Right lobe of liver (tissue), 6 donors: ENCODE results near the gene NOTCH4. TPM values are rescaled to one million over a fixed set of nuclear protein-coding genes. Genes with fewer than 3 reads are reported as not detected.

Experiments used
- ATAC-seq, 4 donors: fragments of 200-7000 bp; cut with Tn5 transposase; one replicate each; pipeline ENCODE4 v1.9.1; 2020; ENCODE audit warnings: mild to moderate bottlenecking in 4 of 4, moderate library complexity in 4 of 4
- DNase-seq, 3 donors: peaks; one replicate each; pipeline ENCODE4 v3.0.0-alpha.2; 2020
- H3K27ac ChIP-seq, 3 donors: fragments of 200-600 bp; one replicate each; pipeline ENCODE4 v1.8.0; 2022
- H3K27me3 ChIP-seq, 2 donors: fragments of 200-600 bp; one replicate each; pipeline ENCODE4 v1.8.0; 2022
- H3K36me3 ChIP-seq, 4 donors: fragments of 200-600 bp; sonication (generic) in 1 of 4; one replicate each; pipeline versions ENCODE4 v1.5.1 to v1.8.0; 2017 to 2022; ENCODE audit warnings: control low read depth in 1 of 4
- H3K4me1 ChIP-seq, 4 donors: fragments of 200-600 bp; sonication (generic) in 1 of 4; one replicate each; pipeline versions ENCODE4 v1.5.1 to v1.8.0; 2017 to 2022; ENCODE audit warnings: control low read depth in 1 of 4
- H3K4me3 ChIP-seq, 3 donors: fragments of 200-600 bp; one replicate each; pipeline ENCODE4 v1.8.0; 2022
- H3K9me3 ChIP-seq, 4 donors: fragments of 200-600 bp; sonication (generic) in 1 of 4; one replicate each; pipeline versions ENCODE4 v1.5.1 to v1.8.0; 2017 to 2022; ENCODE audit warnings: control low read depth in 1 of 4
- POLR2A ChIP-seq: fragments of 450-650 bp; IDR thresholded peaks from one replicate; pipeline ENCODE4 v1.6.1; 2017; ENCODE audit warnings: antibody characterized with exemption, mild to moderate bottlenecking
- WGBS: methylation state at CpG from one replicate; pipeline ENCODE4 v1.1.6; 2018; ENCODE audit warnings: low coverage, low lambda C conversion rate; ENCODE audit not compliant: insufficient coverage; ENCODE audit errors: missing lambda C conversion rate; 5-methylcytosine and 5-hydroxymethylcytosine counted together
- intact Hi-C, 2 donors: fragments of 100-400 bp; cut with DNase I; formaldehyde crosslinking; loops; one replicate each; pipeline versions ENCODE4 v1.11.2 to v1.14.1; 2022
- total RNA-seq, 6 experiments: library from RNA; depleted of rRNA in 2 of 6; stranded (reverse); fragments of >200 nt in 2 of 6; fragmentation: NEBNext Ultra II Directional in 3 of 6; extraction: Animal tissue kit (Norgen Biotek cat#: 25700) in 3 of 6; gene quantifications; one replicate each; pipeline versions ENCODE4 v1.1.0 to v1.2.4, GENCODE V29; 2016 to 2023
- TF ChIP-seq, protein P1 (sequence below), 4 donors: fragments of 200-600 bp in 3 of 4; fragments of 450-650 bp in 1 of 4; IDR thresholded peaks; one replicate each; pipeline versions ENCODE4 v1.5.1 to v1.8.0; 2016 to 2022; ENCODE audit warnings: antibody characterized with exemption in 4 of 4, mild to moderate bottlenecking in 2 of 4
- donor health status: DM: no; HTN: yes; CAD: no.
- donor health status: DM: no; HTN: no; CAD: no.
- donor health status: DM: no; HTN: no; CAD: no.
- donor health status: DM: no; HTN: yes; CAD: no.
- donor health status: DM: no; HTN: yes; CAD: no.

NOTCH4 gene
- total RNA-seq, 6 experiments from 2014 or later = 6.6 to 16.5 (median 8.9) TPM

DNA sequence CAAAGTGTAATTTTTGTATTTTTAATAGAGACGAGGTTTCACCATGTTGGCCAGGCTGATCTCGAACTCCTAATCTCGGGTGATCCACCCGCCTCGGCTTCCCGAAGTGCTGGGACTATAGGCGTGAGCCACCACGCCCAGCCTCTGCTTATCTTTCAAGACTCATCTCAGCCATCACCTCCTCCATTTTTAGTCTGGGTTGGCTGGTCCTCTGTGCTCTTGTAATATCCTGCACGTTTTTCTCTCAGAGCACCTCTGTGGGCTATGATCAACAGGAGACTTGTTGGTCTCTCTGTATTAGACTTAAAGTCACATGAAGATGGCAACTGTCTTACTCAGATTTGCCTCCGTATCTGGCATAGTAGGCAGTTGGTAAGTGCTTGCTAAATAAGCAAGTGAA, 7.6 kb downstream of the NOTCH4 start:
- H3K36me3 ChIP-seq = no peaks in the 10 kb centered on the region
- H3K4me3 ChIP-seq = no peak overlapping the region
- intact Hi-C loops = no loop called here
- no peaks in the 10 kb centered on the region for H3K27me3 ChIP-seq
- DNase-seq = no peak
- H3K4me1 ChIP-seq = no peaks in the 10 kb centered on the region
- 73% methylated on average over 10 of the region's 10 CpGs for WGBS
- H3K9me3 ChIP-seq = no peaks in the 10 kb centered on the region
- no peak overlapping the region for H3K27ac ChIP-seq
- ATAC-seq = no peak
- TF ChIP-seq, protein P1, sequence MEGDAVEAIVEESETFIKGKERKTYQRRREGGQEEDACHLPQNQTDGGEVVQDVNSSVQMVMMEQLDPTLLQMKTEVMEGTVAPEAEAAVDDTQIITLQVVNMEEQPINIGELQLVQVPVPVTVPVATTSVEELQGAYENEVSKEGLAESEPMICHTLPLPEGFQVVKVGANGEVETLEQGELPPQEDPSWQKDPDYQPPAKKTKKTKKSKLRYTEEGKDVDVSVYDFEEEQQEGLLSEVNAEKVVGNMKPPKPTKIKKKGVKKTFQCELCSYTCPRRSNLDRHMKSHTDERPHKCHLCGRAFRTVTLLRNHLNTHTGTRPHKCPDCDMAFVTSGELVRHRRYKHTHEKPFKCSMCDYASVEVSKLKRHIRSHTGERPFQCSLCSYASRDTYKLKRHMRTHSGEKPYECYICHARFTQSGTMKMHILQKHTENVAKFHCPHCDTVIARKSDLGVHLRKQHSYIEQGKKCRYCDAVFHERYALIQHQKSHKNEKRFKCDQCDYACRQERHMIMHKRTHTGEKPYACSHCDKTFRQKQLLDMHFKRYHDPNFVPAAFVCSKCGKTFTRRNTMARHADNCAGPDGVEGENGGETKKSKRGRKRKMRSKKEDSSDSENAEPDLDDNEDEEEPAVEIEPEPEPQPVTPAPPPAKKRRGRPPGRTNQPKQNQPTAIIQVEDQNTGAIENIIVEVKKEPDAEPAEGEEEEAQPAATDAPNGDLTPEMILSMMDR (IDR thresholded peaks at IDR 0.05) = no peak
- no peak for TF ChIP-seq POLR2A

DNA sequence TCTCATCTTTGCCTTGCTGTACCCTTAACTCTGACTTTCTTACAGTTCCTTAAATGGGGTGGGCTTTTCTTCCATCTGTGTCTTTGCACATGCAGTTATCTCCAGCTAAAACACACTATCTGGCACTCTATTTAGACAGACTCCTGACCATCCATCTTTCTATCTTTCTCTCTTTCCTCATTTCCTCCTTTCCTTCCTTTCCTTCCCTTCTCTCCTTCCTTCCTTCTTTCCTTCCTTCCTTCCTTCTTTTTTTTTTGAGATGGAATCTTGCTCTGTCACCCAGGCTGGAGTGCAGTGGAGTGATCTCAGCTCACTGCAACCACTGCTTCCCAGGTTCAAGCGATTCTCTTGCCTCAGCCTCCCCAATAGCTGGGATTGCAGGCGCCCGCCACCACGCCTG, 8.2 kb downstream of the NOTCH4 start:
- DNase-seq = no peak
- no peak overlapping the region for H3K27ac ChIP-seq
- WGBS = 89% methylated on average over 4 of the region's 4 CpGs
- no peaks in the 10 kb centered on the region for H3K4me1 ChIP-seq
- TF ChIP-seq, protein P1 (IDR thresholded peaks at IDR 0.05) = no peak
- TF ChIP-seq POLR2A = no peak
- no peaks in the 10 kb centered on the region for H3K36me3 ChIP-seq
- no peak for ATAC-seq
- no peaks in the 10 kb centered on the region for H3K9me3 ChIP-seq
- intact Hi-C loops = no loop called here
- no peaks in the 10 kb centered on the region for H3K27me3 ChIP-seq
- H3K4me3 ChIP-seq = no peak overlapping the region

DNA sequence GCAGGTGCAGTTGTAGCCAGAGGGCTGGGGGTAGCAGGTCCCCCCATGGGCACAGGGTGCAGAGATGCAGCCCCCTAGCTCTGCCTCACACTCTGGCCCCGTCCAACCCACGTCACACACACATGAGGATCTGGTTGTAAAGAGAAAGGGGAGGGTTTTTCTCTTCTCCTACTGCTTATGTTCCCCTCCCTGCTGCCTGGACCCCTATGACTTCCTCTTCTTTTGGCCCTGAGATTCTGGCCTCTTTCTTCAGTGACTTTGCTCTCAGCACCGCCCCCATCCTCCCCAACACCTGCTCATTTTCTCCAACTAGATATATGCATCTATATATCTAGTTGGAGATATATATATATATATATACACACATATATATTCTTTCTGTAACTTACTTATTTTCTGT, 9.7 kb downstream of the NOTCH4 start:
- no peak overlapping the region for H3K27ac ChIP-seq
- H3K4me1 ChIP-seq = no peaks in the 10 kb centered on the region
- H3K4me3 ChIP-seq = no peak overlapping the region
- 50% methylated on average over 1 of the region's 3 CpGs for WGBS
- H3K27me3 ChIP-seq = no peaks in the 10 kb centered on the region
- H3K9me3 ChIP-seq = no peaks in the 10 kb centered on the region
- intact Hi-C loops = no loop called here
- ATAC-seq (no peak), DNase-seq (no peak)
- no peak for TF ChIP-seq POLR2A
- TF ChIP-seq, protein P1 (IDR thresholded peaks at IDR 0.05) = no peak
- H3K36me3 ChIP-seq = no peaks in the 10 kb centered on the region

DNA sequence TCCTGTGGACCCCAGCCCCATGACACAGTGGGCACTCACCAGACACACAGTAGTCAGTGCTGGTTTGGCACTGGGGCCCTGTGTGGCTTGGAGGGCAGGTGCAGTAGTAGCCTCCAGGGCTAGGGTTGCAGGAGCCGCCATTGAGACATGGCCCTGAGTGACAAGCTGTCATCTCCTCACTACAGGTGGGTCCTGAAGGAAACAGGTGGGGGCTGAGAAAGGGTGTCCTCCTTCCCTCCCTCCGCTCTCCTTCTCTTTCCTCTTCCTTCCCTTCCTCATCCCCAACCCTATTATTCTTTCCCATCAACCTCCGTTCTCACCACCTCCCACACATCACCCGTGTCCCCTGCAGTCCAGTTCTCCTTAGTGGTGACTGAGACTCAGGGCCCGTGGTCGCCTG, 10.2 kb downstream of the NOTCH4 start:
- Histone ChIP-seq H3K4me3 (no peak overlapping the region), H3K36me3 (no peaks in the 10 kb centered on the region), H3K27ac (no peak overlapping the region), H3K27me3 (no peaks in the 10 kb centered on the region), H3K4me1 (no peaks in the 10 kb centered on the region), H3K9me3 (no peaks in the 10 kb centered on the region)
- no peak for DNase-seq
- no peak for ATAC-seq
- TF ChIP-seq, protein P1 (IDR thresholded peaks at IDR 0.05) = no peak
- TF ChIP-seq POLR2A = no peak
- intact Hi-C loops = no loop called here
- 88% methylated on average over 3 of the region's 6 CpGs for WGBS
